GM21723 (cell line): Measurements from ENCODE around the gene PGA4.

ENCODE experiments used
- ATAC-seq: cut with Tn5 transposase; IDR thresholded peaks from one replicate; pipeline ENCODE4 v1.9.1; 2021; ENCODE audit warnings: mild to moderate bottlenecking, moderate library complexity; ENCODE audit not compliant: unreplicated experiment

Gene PGA4

GRCh38 chr11:61277186-61278000, 55.2 kb downstream of the PGA4 start:
- no peak for ATAC-seq

DNA sequence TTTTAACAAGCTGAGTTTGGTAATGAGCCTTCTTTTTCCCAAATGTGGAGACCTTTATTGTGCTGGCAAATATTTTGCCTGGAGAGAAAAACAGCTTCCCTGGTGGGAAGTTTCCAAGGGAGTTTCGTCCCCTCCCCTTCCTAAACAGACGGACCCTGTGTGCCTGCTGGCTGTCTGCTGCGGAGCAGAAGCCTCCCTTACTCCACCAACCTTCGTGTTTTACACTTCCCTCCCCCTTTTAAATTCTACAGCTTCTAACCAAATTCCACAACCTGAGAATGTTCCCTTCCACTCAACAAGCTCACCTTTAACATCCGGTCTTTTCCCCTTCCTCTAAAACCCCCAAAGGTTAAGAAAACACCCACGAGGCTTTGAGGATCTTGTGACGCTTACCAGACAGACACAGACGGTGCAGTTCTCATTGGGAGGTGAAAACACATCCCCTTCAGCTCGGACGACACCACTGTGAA, 55.9 kb downstream of the PGA4 start:
- no peak for ATAC-seq

GRCh38 chr11:61279934-61280659, 58.0 kb downstream of the PGA4 start:
- no peak for ATAC-seq

DNA sequence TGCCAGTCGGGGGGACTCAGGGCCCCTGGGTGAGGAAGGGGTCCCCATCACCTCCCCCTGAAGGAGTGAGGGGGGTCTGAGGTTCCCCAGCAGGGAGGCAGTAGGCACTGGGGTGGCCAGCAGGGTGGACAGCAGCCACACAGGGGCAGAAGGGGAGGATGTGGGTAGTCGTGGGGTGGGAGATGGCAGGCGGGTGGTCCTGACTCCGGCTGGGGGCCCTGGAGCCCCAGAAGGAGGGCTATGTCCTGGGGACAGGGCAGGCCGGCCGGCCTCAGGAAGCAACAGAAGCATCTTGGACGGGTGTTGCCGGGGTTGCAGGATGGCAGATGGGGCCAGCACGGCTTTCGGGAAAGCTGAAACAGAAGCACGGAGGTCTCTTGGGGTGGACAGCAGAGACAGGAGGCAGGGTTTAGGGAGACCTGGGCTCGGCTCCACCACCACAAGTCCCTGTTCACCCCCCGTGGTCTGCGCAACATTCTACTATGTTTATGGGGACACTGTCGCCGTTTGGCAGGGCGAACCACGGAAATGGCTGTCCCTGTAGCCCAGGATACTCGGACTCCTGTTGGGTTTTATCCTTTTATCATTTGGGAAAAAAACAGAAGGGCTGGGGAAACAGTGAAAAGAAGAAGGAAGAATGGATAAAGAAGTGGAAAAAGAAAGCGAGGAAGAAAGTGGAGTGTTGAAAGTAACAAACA, 58.9 kb downstream of the PGA4 start:
- ATAC-seq: no peak
